HG02623 (cell line): ENCODE measurements around the gene NEGR1.

ENCODE experiments used
- ATAC-seq: cut with Tn5 transposase; IDR thresholded peaks from one replicate; pipeline ENCODE4 v1.9.1; 2021; ENCODE audit warnings: moderate library complexity; ENCODE audit not compliant: unreplicated experiment

NEGR1 gene

DNA sequence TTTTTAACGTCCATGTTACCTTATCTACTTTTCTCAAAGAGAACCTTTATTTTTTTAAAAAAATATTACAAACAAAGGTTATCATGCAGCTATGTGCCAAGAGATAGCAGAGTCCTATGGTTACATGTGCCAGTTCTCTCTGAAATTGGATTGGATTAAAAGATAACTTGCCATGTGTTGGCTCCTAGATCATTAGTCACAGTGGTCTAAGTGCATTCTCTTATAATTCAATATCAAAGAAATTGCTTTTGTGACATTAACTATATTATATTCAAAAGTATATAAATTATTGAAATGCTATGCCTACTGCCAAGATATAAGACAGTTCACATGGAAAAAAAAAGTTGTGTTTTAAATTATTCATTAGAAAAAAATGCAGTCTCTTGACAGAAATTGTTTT is 494.2 kb downstream of the NEGR1 start:
- no peak for ATAC-seq

DNA sequence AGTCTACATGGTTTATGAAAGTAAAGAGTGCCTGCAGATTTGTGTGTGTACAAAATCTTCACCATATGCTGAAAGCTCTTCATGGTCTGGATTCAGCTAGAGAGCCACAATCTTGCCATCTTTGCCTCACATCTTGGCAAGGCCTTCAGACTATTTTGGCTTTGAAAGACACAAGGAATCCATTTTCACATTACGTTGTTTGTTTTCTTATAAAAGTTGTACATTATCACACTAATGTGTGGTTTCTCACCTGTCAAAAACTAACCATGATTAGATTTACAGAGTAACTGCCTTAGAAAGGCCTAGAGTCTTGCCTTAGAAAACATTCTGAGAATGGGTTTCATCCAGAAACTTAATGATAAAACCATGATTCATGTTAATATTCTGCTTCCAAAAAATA is 494.6 kb downstream of the NEGR1 start:
- ATAC-seq = no peak

DNA sequence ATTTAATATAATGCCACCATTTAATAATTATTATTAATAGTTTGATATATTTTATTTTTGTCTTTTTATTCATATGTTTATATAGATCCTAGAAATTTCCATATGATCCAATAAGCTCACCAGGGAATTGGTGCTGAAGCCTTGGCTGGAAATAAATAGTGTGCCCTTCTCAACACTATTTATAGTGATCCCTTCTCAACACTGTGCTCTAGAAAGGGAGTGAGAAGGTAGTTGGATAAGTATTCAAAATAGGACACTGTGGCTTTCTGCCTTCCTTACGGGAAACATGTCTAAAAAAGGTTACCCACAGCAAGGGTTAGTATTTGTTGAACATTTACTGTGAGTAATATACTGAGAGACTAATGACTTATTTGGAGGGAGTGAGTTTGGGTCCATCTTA is 496.1 kb downstream of the NEGR1 start:
- ATAC-seq = no peak

DNA sequence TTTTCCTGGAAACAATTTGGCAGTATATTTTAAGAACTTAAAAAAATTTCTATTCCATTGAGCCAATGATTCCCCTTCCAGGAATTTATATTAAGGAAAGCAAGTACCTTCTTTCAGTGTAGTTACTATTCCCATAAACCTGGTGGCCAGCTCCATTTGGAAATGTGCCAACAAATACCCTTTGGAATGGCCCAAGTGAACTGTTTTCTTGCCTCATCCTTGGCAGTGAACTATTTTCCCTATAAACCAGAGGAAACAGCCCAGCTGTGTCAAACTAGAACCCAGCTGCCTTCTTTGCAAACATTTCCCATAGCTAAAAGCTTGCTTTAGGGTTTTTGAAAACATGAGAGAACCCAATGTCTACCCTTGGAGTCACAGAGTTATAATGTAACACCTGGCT is 496.9 kb downstream of the NEGR1 start:
- no peak for ATAC-seq

DNA sequence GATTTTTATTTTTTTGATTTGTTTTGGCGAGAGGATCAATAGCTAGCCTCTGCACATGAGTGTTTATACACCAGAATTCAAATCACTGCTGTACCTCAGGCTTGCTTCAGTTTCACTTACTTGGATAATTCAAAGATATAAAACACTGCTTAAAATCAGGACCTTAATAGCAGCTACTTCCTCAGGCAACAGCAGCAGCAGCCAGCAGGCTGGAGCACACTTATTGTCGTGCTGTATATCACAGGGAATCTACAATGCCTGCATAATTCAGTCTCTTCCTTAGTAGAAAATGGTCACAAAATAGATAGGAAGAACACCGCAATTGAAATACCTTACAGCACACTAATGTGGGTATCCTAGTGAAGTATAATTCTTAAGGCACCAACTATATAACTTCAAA is 497.3 kb downstream of the NEGR1 start:
- no peak for ATAC-seq

DNA sequence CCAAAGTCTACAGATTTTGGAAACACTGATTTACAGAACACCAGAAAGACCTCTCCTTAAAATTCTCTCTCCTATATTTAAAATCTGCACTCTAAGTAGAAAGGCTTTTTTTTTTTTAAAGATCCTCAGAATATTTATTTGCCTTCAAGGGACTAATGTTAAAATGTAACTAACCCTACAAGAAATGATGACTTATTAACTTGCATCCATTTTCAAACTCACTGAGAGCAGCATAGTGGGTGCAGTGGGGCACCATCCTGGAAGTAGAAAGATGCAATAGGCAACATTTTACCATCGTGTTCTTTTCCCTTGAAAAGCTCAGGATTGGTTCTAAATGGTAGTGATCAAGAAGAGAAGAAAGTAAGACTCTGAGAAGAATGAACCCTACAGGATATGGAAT is 498.1 kb downstream of the NEGR1 start:
- no peak for ATAC-seq

DNA sequence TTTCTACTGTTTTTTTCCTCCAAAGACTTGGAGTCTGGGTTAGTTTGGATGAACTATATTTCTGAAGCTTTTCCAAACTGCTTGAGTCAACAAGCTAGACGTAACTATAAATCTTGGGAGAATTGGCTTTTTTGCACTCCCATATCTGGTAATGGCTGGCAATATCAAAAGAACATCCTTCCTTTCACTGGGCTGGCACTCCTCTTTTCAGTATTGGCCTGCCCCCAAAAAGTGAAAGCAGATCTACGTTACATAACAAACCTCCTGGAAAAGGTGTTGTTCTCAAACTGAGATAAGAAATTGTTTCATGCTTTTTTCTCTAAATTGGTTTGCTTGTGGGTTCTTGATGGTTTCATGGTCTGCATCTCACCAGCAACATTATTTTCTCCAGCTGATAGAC is 499.3 kb downstream of the NEGR1 start:
- no peak for ATAC-seq

DNA sequence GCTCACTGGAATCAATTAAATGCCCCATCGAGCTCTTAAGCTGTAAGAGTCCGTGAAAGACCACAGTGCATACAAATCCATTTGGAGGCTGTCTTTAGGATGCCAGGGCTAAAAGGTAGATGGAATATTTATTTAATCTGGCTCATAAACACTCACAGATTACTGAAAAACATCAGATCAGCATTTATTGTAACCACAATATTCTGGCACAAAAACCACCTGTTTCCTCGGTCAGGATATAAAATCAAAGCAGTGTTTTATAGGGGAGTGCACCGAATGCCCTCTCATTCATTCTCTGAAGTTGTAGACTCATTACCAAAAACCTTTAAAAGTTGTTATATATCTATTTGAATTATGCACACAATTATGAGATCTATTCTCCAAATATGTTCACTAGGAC is 500.9 kb downstream of the NEGR1 start:
- ATAC-seq = no peak

DNA sequence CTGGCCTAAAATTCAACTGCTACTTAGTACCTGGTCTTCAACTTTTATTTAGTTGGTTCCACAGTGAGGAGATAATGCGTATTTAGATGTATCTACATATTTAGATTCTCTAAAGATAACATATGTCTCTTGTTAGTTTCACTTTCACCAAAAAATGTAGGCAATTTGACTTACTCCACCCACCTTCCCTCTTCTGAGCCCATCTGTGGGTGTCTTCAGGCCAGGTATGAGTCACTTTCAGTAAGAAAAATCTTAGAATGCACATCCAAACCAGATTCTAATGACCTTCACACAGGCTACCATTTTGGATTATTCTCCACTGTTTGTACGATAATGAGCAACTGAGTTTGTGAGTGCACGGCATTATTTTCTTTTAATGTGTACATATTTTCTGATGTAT is 501.7 kb downstream of the NEGR1 start:
- peak; percentile 79 for ATAC-seq

DNA sequence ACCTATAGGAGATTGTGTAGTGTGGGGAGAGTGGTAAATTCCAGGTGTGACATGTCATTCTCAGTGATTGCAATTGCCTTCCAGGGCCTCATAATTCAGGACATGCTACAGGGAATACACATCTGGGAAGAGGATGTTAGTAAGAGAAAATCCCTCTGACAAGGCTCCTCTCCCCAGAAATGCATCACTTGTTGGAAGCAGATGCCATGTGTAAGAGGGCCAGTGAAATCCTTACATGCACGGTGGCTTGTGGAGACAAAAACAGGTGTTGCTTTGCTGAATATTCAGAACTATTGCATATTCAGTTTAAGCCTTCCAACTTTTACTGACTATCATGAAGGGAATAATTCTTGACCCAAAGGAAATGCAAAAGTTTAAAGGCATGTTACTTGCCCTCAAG is 503.4 kb downstream of the NEGR1 start:
- no peak for ATAC-seq

DNA sequence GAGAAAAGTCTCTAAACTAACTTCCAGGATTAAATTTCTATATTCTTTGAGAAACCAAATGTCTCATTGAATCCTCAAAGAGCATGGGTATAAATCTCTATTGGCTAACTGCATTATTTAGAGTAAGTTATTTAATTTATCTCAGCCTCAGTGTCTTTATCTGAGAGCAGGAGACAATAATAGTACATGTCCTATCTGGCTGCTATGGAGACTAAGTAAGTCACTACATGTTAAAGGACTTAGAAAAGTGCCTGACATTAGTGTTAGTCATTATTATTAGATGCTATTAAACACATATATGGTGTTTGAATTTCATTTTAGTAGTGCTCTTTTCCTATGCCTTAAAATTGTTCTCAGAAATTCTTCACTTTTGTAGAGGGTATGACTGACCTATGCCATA is 505.2 kb downstream of the NEGR1 start:
- ATAC-seq = no peak

DNA sequence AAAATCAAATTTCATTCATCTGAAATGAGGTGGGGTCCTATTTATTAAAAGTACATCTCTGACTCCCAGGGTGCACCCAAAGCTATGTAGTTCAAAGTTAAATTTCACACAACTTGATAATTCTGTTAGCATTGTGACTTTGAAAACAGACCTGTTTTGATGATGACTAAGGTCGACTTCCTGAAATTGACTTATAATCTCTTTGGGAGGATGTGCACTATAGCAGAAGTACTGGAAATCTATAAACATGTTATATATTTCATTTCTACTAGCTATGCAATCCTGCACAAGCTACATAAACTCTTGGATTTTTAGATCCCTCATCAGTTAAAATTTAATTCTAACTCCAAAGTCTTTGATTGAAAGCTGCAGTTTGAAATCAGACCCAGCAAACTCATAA is 507.6 kb downstream of the NEGR1 start:
- no peak for ATAC-seq

DNA sequence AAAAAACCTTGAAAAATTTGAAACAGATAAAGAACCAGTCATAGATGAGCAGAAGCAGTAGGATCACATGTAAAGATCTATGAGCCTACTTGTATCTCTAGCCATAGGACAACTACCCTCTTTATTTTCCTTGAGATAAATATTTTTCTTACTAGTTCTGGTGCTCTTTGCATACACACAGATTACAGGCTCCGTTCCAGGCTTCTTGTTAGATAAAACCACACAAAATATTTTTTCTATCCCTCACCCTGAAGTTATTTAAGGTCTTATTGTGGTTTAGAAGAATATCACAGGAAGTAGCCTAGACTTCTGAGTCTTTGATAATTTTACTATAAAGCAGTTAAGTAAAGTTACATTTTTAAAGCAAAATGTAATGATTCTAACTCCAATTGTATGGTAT is 512.2 kb downstream of the NEGR1 start:
- ATAC-seq = no peak

DNA sequence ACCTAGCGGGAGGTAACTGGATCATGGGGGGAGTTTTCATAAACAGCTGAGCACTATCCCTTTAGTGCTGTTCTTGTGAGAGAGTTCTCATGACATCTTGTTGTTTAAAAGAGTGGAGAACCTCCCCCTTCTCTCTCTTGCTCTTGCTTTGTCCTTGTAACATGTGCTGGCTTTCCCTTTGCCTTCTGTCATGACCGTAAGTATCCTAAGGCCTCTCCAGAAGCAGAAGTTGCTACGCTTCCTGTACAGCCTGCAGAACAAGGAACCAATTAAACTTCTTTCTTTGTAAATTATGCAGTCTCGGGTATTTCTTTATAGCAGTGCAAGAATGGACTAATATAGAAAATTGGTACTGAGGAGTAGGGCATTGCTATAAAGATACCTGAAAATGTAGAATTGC is 515.6 kb downstream of the NEGR1 start:
- ATAC-seq = no peak

DNA sequence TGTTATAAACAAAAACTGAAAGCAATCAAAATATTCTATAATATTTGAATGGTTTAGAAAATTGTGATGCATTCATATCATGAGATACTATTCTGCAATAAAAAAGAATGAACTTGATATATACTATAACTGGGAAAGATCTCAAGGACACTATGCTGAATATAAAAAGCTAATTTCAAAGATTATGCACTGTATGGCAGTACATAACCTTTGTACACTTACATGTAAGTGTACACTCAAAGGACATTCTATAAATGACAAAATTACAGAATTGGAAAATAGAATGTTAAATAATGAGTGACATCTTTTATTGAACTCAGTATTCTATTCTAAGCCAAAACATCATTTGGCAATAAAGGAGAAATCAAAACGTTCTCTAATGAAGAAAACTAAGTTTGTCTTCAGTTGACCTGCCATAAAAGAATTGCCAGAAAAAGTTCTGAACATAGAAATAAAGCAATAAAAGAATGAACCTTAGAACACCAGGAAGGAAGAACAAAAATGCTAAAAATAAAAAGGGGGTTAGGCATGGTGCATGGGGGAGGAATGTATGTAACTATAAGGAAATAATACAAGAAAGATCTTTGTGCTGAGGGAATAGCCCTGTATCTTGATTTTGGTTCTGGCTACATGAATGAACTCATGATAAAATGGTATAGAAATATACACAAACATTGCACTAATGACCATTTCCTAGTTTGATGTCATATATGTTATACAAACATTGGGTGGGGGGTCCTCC is 519.7 kb downstream of the NEGR1 start:
- ATAC-seq = no peak

DNA sequence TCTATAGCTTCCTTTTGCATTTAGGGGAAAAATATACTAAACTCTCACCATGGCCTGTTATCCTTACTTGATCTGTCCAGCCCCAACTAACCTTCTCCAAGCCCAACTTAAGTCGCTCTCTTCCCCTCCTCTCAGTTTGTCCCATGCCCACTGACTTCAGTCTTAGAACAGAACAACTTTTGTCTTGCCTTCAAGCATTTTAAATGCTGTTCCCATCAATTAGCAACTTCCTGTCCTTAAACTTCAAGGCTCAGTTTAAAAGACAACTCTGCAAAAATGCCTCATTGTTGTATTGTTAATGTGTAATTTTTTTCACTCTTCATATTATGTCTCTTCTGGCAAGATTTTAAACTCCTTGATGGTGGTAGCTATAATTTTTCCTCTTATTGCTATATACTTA is 526.9 kb downstream of the NEGR1 start:
- no peak for ATAC-seq

DNA sequence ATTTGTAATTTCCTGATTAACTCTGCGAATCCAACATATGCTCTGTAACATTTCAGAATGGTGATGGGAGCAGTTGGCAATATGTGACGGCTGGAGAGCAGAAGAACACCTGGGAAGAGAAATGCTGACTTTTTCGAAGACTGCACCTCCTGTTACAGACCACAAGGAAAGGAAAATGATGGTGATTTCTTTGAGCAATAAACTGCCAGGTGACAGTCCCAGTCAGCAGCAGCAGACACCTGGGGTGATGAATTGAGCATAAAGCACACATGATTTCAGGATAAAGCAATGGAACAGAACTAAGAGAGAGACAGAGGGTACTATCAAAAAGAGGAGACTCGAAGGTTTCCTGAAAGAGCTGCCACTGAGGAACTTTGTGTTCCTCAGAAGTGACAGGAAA is 528.6 kb downstream of the NEGR1 start:
- no peak for ATAC-seq

DNA sequence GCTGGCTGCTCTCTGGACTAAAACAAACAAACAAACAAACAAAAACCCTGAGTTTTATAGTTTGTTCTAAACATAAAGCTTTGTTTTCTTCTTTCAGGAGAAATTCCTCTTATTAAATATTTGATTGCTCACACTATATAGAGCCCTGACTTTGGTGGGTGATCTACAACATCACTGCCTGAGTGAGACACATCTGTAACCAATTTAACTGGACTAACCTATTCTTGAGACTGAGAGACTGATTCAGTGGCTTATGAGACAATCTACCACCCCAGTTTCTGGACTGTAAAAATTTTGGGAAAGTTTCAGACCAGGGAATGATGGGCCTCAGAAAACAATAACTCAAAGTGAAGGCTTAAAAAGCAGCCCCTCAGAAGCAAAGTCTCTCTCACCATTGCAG is 537.0 kb downstream of the NEGR1 start:
- no peak for ATAC-seq

DNA sequence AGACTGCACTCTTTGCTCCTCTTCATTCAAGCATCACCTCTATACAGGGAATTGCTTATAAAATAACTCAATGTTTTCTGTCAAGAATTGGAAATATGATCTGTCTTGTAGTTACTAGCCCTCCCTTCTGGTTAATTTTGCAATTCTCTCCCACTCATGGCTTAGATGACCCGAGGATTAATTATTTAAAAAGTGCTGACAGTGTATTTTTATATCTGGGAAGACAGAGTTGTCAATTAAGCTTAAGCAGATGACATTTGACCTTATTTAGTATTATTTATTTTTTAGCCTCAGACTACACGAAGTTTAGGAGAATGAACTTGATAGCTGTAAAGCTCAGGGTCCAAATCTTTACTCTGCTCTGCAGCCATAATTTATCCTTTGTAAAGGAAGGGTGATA is 538.5 kb downstream of the NEGR1 start:
- ATAC-seq = no peak

DNA sequence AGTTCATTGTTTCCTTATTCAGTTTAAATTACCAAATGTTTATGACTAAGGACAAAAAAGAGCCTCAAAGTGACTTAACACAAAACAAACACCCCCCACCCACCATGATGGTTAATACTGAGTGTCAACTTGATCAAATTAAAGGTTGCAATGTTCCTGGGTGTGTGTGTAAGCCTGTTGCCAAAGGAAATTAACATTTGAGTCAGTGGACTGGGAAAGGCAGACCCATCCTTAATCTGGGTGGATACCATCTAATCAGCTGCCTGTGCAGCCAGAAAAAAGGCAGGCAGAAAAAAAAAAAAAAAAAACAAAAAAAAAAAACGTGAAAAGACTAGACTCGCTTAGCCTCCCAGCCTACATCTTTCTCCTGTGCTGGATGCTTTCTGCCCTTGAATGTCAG is 543.4 kb downstream of the NEGR1 start:
- ATAC-seq = no peak

DNA sequence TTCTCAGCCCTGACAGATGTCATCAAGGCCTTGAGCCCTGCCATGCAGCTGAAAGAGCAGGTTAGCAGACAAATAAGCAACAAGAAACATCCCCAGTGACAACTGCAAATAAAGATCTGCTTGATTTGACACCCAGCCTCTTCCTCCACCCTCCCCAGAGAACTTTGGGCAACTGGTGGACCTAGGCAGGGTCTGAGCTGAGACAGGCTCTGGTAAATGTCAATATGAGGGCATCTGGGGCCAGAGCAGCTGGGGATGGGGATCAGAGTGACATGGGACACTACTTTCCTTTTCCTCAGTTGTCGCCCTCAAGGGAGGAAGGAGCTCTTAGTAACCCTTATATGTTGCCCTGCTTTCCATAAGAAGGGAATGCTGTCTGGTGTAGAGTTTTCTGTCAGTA is 544.1 kb downstream of the NEGR1 start:
- no peak for ATAC-seq

DNA sequence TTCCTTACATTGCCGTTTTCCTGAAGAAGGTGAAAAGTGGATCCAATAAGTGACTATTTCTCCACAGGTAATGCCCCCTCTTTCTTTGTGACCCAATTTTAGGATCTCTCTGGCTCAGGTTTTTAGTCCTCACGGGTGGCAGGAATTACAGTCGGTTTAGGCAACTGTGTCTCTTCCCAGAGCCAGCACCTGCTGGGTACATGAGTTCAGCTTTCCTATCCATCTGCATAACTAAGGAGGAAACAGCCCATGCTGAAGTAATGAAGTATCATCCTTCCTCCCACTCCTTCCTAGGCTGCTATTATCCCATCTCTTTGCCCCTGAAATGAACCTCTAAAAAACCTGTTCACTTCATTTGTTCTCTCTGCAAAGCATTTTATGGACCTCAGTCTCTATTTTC is 544.6 kb downstream of the NEGR1 start:
- ATAC-seq = no peak

DNA sequence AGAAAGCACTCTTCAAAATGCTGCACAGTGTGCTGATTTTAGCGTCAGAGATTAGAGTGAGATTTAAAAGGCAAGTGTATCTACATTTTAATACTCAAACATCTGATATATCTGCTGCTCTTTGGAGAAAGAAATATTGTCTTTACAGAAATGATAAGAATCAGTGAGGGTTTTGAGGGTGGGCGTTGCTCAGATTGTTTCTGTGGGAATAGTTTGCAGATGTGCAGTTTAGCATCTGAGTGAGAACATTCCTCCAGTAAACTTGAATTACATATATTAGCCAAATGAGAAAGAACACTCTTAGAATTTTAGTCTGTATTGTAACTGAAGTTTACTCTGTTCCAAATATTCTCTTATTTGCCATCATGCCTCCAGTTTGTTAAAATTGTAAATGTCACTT is 549.2 kb downstream of the NEGR1 start:
- no peak for ATAC-seq

DNA sequence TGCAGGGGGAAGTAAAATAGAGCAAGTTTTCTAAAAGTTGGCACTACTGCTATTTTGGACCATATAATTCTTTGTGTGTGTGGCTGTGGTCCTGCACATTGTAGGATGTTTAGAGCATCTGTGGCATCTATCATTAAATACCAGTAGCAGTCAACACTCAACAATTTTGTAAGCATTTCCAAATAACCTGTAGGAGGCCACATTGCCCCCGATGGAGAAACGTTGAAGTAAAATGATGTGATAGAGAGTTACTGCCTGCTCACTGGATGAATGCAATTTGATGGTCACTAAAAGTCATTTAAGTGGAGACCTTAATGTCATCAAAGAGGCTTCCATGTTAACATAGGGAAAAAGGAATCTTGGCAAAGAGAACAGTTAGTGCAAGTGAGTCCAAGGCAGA is 560.8 kb downstream of the NEGR1 start:
- ATAC-seq = no peak
